GM04503 (cell line): Measurements from ENCODE around the gene CYBRD1.
"Not testable (repeated sequence)": the region's sequence is repeated elsewhere in the genome, so short reads cannot be mapped to it uniquely, and the experiment has no call there.

ENCODE experiments used
- DNase-seq: peaks from one replicate; pipeline ENCODE4 v3.0.0-alpha.2; 2012; ENCODE audit warnings: low read depth

CYBRD1 gene, protein sequence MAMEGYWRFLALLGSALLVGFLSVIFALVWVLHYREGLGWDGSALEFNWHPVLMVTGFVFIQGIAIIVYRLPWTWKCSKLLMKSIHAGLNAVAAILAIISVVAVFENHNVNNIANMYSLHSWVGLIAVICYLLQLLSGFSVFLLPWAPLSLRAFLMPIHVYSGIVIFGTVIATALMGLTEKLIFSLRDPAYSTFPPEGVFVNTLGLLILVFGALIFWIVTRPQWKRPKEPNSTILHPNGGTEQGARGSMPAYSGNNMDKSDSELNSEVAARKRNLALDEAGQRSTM

GRCh38 chr2:171522052-171522787, at the start of gene CYBRD1:
CYBRD1 (plus strand) TSS chr2:171522474; CDS start chr2:171522546, 72 bp downstream.
- peak; percentile 59 for DNase-seq

DNA sequence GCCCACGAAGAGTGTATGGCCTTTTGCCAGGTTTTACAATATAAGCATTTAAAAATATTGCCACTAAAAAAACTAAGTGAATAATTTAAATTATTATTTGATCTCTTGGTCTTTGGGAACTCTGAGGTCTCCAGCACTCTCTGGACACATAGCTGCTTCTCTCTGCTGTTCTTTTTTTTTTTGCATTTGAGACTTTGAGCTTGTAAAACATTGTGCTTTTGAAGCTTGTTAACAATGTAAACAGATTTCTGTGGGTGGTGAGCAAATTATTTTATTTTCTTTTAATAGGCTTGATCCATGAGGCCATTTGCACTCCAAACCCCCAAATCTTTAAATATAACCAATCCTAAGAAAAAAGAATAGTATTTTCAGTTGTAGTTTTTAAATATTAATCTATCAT, 46.3 kb upstream of the CYBRD1 start:
- no peak for DNase-seq

DNA sequence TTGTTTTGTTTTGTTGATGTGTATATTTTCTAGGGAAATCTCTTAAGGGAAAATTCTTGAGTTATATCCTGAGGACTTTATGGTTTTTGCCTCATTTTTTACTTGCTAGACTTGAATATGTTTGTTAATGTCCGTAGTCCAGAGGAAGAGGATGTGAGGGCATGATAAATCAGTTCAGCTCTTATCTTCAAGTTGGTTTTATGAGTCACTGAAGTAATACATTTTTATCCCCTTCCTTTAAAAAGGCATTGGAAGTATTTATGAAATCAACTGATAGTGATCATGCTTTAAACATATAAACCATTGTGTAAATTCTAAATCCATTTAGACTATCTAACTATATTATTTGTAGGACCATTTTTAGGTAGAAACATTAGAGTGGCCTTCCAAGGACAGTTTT, 43.9 kb upstream of the CYBRD1 start:
- DNase-seq: no peak

DNA sequence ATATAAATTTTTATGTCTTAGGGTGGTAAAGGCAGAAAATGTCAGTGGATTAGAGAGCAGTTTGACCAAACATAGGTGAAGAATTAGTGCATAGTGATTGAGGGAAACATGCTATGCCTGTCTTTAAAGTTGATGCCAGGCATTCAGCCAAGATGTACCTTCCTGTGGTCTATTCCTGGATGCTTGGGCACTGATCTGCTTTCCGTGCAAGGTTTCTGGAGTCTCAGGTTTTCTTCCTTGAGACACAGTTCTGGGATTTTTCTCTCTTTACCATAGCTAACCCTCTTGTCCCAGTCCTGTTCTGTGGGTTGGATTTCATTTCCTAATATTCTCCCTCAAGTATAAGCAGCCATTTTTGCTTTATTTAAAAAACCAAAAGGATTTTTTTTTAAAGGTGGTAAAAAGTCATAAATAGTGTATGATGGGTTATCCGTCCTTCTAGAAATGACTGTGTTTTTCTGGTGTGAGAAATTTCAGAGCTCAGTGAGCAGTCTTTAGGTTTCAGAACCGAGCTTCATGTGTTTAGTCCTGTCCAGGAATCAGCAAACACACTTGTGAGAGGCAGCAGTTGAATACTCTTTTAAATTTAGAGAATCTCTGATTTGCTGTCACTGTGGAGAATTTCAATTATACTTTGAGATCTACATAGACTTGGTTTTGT, 43.0 kb upstream of the CYBRD1 start:
- no peak for DNase-seq

DNA sequence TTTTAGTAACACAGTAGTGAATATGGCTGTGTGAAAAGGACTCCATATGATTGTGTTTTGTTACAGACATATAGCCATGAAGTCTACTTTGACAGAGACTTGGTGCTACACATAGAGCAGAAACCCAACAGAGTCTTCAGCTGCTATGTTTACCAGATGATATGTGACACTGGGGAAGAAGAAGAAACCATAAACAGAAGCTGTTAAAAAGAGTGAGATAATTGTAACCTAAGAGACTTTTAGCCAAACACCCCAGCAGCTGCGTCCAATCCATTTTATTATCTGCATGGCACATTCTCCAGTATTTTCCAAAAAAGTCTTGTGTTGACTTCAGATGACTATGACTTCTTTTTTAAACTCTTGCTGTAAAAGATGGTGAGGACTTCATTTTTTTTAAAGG, 41.4 kb upstream of the CYBRD1 start:
- no peak for DNase-seq

- DNase-seq: peak; percentile 4
Measured at GRCh38 chr2:171482308-171482707, 40.0 kb upstream of the CYBRD1 start.

- DNase-seq: peak; percentile 60
Measured at GRCh38 chr2:171482877-171483276, 39.4 kb upstream of the CYBRD1 start.

GRCh38 chr2:171483793-171484192, 38.5 kb upstream of the CYBRD1 start:
- DNase-seq: no peak

GRCh38 chr2:171485116-171485515, 37.2 kb upstream of the CYBRD1 start:
- no peak for DNase-seq

GRCh38 chr2:171487201-171487600, 35.1 kb upstream of the CYBRD1 start:
- DNase-seq: no peak

DNA sequence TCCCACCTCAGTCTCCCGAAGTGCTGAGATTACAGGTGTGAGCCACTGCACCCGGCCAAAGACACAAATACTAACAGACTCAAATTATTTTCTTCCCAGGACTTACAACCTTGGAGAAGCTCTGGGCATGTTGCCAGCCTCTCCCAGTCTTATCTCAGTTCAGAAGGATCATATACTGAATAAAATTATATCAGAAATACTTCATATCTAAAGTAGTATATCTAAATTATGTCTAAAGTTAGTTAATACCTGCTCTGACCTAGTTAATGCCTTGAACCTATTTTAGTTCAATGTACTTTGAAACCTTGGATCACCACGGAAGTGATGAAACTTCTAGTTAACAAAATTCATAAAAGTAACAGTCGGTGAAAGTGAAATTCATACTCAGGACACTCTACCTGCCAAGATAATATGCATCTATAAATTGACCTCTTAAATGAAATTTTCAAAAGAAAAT, 34.4 kb upstream of the CYBRD1 start:
- no peak for DNase-seq

GRCh38 chr2:171490577-171490976, 31.7 kb upstream of the CYBRD1 start:
- no peak for DNase-seq

GRCh38 chr2:171491292-171491691, 31.0 kb upstream of the CYBRD1 start:
- DNase-seq: no peak

DNA sequence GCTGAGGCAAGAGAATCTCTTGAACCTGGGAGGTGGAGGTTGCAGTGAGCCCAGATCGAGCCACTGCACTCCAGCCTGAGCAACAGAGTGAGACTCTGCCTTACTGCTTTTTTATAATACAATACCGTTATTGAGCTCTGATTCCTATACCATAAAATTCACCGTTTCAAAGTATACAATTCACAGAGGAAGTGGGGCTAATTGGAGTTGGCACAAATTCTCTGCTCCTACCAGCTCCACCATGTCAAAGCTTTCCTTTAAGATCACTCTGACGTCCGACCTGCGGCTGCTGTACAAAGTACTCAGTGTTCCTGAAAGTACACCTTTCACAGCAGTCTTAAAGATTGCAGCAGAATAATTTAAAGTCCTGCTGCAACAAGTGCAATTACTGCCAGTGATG, 29.6 kb upstream of the CYBRD1 start:
- no peak for DNase-seq

- DNase-seq: not testable (repeated sequence)
Measured at GRCh38 chr2:171497664-171498063, 24.6 kb upstream of the CYBRD1 start.

DNA sequence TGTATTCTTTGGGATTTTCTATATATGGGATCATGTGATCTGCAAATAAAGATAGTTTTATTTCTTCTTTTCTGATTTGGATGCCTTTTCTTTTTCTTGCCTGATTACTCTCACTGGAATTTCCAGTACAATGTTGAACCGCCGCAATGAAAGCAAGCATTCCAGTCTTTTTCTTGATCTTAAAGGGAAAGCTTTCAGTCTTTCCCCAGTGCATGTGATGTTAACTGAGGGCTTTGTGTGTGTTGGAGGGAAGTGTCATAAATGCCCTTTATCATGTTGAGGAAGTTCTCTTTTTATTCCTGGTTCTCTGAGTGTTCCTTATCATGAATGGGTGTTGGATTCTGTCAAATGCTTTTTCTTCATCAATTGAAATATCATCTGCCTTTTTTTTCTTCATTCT, 16.9 kb upstream of the CYBRD1 start:
- no peak for DNase-seq

GRCh38 chr2:171509945-171510731, 12.1 kb upstream of the CYBRD1 start:
- no peak for DNase-seq

DNA sequence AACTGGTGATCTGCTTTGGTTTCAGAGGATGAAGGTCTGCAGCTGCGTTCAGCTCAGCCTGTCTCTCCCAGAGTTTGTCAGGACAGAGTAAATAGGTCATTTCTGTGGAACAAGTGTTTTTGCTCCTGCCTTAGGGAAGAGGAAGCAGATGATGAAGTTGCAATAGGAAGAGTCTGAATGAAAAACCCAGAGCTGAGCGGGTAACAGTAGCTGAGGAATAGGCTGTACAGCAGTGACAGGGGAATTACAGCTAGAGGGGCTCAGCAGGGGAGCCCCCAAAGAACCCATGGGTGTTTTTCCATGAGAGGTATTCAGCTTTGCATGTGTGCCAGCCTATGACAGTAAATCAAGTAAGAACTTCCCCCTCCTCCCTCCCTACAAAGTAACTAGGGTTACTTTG, 10.3 kb upstream of the CYBRD1 start:
- no peak for DNase-seq

DNA sequence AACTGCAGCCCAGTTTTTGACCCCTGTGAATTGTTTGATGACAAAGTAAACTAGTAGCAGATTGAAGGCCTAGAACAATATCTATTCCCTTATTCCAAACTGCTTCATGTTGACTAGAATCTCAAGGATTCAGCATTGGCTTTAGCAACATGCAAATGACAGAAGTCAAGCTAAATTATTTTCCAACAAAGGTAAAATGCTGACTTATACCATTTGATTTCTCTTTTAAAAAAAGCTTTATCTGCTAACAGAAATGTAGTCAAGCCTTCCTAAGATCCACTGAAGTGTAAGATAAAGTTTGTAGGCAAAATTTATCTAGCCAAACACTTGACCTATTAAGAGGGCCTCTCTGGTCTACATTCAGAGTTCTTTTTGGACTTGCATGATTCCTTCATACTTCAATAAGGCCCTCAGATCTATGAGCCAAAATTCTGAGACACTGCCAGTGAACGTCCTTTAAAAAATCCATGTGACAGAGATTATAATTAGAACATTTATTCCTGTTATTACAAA, 9.5 kb upstream of the CYBRD1 start:
- no peak for DNase-seq

DNA sequence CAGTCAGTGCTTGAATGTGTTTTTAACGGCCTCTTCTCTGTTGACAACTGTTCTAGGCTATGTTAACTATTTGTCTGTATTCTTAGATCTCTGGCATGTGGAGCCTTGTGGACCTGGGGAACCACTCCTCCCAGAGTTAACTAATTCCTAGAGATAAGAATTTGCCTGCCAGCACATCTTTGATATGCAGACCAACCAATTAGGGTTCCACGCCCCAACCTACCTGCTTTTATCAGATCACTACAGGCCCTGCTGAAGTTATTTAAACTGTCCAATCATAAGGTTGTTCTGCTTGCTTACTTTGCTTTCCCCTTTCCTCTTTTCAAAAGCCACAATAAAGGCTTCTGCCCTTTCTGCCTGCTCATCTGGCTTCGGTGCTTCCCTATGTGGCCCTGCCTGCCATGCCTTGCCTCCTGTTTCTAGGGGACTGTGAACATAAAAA, 8.5 kb upstream of the CYBRD1 start:
- DNase-seq: no peak

DNA sequence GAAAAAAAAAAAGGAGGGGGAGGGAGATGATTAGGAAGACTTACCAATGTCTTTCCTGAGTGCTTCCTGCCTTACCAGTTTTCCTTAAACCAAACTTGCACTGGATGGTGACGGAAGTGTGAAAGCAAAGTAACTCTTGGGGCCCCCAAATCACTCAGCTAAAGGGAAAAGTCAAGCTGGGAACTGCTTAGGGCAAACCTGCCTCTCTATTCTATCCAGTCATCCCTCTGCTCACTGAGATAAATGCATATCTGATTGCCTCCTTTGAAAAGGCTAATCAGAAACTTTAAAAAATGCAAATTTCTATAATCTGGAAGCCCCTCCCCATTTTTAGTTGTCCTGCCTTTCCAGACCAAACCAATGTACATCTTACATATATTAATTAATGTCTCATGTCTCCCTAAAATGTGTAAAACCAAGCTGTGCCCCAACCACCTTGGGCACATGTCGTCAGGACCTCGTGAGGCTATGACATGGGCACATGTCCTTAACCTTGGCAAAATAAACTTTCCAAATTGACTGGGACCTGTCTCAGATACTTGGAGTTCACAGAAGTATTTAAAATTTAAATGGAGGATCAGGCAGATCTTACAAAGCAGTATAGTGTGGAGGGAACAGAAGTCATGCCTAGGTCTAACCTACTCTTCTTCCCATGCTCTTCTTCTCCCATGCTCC, 7.2 kb upstream of the CYBRD1 start:
- no peak for DNase-seq
